KMS-11 (cell line): Measurements from ENCODE around the gene TRIM47.
A peak's percentile ranks its signal among the peaks of the same experiment; 100 is the strongest.

Experiments
- H2AFZ ChIP-seq: fragments of 200-600 bp; sonication (generic); 2 replicates; pipeline ENCODE4 v1.6.1; 2016; ENCODE audit warnings: antibody characterized with exemption, mixed run types, low read depth
- H3K27ac ChIP-seq: fragments of 200-600 bp; sonication (generic); 2 replicates; pipeline ENCODE4 v1.6.1; 2016; ENCODE audit warnings: mild to moderate bottlenecking, mixed run types
- H3K27me3 ChIP-seq: fragments of 200-600 bp; sonication (generic); 2 replicates; pipeline ENCODE4 v1.6.1; 2017; ENCODE audit warnings: mild to moderate bottlenecking, low read depth, mixed run types, moderate library complexity; ENCODE audit not compliant: insufficient read depth
- H3K36me3 ChIP-seq: fragments of 200-600 bp; sonication (generic); 2 replicates; pipeline ENCODE4 v1.6.1; 2017; ENCODE audit warnings: mild to moderate bottlenecking, mixed run types; ENCODE audit not compliant: insufficient read depth
- H3K4me1 ChIP-seq: fragments of 200-600 bp; sonication (generic); 2 replicates; pipeline ENCODE4 v1.6.1; 2016; ENCODE audit warnings: mild to moderate bottlenecking, low read depth, mixed run types; ENCODE audit not compliant: poor library complexity, severe bottlenecking
- H3K4me2 ChIP-seq: fragments of 200-600 bp; sonication (generic); 2 replicates; pipeline ENCODE4 v1.7.0; 2016; ENCODE audit warnings: mild to moderate bottlenecking, mixed run types
- H3K4me3 ChIP-seq: fragments of 200-600 bp; sonication (generic); IDR thresholded peaks from 2 replicates; pipeline ENCODE4 v1.6.1; 2017; ENCODE audit warnings: low read depth, low read length, mixed read lengths; ENCODE audit not compliant: insufficient read depth
- H3K79me2 ChIP-seq: fragments of 200-600 bp; sonication (generic); 2 replicates; pipeline ENCODE4 v1.6.1; 2016; ENCODE audit warnings: low read depth, mixed run types; ENCODE audit not compliant: insufficient read depth
- H3K9ac ChIP-seq: fragments of 200-600 bp; sonication (generic); 2 replicates; pipeline ENCODE4 v1.6.1; 2016; ENCODE audit warnings: mild to moderate bottlenecking, mixed run types
- H4K20me1 ChIP-seq: fragments of 200-600 bp; sonication (generic); 2 replicates; pipeline ENCODE4 v1.6.1; 2016; ENCODE audit warnings: mild to moderate bottlenecking, mixed run types; ENCODE audit not compliant: insufficient read depth
- TF ChIP-seq, protein P1 (sequence below): fragments of 200-600 bp; sonication (generic); conservative IDR thresholded peaks from 2 replicates; pipeline ENCODE4 v1.6.1; 2017; ENCODE audit warnings: low read depth, mild to moderate bottlenecking, antibody characterized with exemption, low read length, moderate library complexity, mixed read lengths

TRIM47 gene

DNA sequence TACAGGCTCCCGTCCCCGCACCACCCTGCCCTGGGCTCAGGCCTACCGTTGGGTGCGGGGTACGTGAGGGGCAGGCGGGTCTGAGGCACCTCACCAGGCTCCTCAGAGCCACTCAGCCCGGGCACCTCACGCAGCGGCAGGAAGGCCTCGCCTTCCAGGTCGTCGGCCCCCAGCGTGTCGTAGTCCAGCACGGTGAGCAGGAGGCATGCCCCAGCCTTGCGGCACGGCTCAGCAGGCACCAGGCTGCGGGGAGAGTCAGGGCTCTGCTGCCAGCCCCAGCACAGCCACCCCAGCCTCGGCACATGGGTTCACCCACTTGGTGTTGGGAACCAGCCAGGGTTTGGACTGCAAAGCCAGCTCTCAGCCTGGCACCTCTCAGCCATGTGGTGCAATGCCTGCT lies 49.6 kb downstream of the TRIM47 start:
- H3K9ac ChIP-seq: no peak overlapping the region
- no peaks in the 10 kb centered on the region for H3K27me3 ChIP-seq
- H3K4me1 ChIP-seq: peaks cover 17% of the 10 kb centered on the region
- TF ChIP-seq, protein P1, sequence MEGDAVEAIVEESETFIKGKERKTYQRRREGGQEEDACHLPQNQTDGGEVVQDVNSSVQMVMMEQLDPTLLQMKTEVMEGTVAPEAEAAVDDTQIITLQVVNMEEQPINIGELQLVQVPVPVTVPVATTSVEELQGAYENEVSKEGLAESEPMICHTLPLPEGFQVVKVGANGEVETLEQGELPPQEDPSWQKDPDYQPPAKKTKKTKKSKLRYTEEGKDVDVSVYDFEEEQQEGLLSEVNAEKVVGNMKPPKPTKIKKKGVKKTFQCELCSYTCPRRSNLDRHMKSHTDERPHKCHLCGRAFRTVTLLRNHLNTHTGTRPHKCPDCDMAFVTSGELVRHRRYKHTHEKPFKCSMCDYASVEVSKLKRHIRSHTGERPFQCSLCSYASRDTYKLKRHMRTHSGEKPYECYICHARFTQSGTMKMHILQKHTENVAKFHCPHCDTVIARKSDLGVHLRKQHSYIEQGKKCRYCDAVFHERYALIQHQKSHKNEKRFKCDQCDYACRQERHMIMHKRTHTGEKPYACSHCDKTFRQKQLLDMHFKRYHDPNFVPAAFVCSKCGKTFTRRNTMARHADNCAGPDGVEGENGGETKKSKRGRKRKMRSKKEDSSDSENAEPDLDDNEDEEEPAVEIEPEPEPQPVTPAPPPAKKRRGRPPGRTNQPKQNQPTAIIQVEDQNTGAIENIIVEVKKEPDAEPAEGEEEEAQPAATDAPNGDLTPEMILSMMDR: no peak
- H3K4me2 ChIP-seq: no peak overlapping the region
- no peaks in the 10 kb centered on the region for H3K79me2 ChIP-seq
- no peaks in the 10 kb centered on the region for H3K36me3 ChIP-seq
- no peak overlapping the region for H2AFZ ChIP-seq
- H3K27ac ChIP-seq: no peak overlapping the region
- no peaks in the 10 kb centered on the region for H4K20me1 ChIP-seq
- no peak overlapping the region for H3K4me3 ChIP-seq

DNA sequence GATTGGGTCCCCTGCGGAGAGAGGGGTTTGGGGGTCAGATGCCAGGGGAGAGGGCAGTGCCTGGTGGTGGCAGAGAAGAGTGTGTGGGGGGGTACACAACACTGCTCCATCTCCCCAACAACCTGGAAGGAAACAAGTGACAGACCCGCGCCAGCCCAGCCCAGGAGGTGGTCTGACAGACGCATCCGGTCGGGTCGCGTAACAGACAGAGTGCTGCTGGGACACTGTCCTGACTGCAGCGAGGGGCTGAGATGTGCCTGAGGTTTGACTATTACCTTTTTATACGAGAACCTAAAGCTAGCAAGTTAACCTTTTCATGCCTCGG lies 50.3 kb downstream of the TRIM47 start:
- Histone ChIP-seq H3K9ac (no peak overlapping the region; the same call in 1 of the 2 replicates), H3K79me2 (no peaks in the 10 kb centered on the region), H2AFZ (peak overlapping the region; percentile 82), H3K4me3 (no peak overlapping the region), H3K27ac (peak overlapping the region; percentile 30; the same call in 1 of the 2 replicates), H4K20me1 (no peaks in the 10 kb centered on the region), H3K36me3 (no peaks in the 10 kb centered on the region), H3K4me2 (peak overlapping the region; percentile 56; the same call in 1 of the 2 replicates), H3K27me3 (no peaks in the 10 kb centered on the region), H3K4me1 (peaks cover 17% of the 10 kb centered on the region)
- TF ChIP-seq, protein P1: no peak

DNA sequence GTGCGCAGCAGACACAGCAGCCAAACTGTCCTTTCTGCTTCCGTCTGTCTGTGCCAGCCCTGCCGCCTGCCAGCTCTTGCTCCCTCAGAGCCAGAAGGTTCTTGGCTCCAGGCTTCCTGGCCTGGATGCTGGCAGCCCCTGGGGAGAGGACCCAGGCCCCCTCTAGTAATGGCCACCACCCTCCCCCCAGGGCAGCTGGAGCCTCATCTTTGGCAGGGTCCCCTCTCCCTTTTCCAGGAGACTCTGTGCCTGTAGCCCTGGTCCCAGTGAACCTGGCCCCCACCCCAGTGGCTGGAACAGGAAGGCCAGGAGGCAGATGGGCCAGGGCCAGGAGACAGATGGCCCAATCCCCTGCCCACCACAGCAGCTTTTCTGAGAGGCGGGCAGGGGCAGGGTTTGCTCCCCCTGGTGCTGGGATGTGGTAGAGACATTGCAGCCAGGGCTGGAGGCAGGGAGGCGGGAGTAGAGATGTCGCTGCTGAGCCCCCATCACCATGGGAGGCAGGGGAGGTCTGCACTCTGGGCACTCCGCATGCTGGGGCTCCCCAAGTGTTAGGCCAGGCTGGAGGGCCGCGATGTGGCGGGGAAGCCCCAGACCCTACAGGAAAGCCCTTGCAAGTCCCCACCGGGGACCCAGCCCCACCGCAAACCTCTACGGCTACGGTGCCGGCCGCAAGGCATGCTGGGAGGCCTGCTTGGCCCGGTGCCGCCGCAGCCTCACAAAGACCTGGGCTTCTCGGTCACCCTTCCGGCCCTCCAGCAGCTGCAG lies 50.9 kb downstream of the TRIM47 start:
- H3K79me2 ChIP-seq: no peaks in the 10 kb centered on the region
- H3K27ac ChIP-seq: peak overlapping the region; percentile 30; the same call in 1 of the 2 replicates
- TF ChIP-seq, protein P1: peak; percentile 77
- H2AFZ ChIP-seq: peak overlapping the region; percentile 82
- H3K4me2 ChIP-seq: peak overlapping the region; percentile 56; the same call in 1 of the 2 replicates
- no peaks in the 10 kb centered on the region for H3K36me3 ChIP-seq
- no peaks in the 10 kb centered on the region for H4K20me1 ChIP-seq
- no peak overlapping the region; the same call in 1 of the 2 replicates for H3K9ac ChIP-seq
- H3K4me3 ChIP-seq: no peak overlapping the region
- H3K27me3 ChIP-seq: no peaks in the 10 kb centered on the region
- H3K4me1 ChIP-seq: peaks cover 17% of the 10 kb centered on the region

DNA sequence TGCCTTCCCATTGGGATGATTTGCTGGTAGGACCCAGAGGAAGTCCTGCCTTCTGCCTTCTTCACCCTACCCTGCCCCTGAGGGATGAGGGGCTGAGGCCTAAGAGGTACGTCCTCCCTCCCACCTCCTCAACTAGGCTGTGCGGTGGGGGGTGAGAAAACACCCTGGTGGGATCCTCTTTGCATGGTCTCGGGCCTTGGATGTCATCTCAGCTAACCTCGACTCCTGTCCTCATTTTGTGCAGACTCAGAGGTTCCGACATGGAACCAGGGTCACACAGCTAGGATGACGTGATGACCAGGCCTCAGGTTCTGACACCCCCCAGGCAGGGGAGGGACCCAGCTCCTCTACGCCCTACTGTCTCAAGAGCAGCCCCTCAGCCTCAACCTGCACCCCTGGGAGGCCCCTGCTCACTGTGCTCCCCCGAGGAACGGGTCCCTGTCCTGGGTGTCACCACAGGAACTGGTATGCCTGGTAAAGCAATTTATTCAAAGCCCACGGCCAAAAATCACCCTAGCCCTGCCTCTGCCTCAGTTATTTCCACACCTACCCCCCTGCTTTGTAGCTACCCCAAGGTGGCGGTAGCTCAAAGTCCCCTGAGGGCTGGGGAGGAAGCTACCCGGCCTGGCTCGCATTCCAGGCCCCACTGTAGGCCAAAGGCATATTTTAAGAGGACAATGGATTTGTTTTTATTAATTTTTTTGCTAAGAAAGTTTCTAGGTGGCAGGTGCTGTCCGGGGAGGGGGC lies 51.6 kb downstream of the TRIM47 start:
- Histone ChIP-seq H3K4me3 (no peak overlapping the region), H3K27ac (peak overlapping the region; percentile 30; the same call in 1 of the 2 replicates), H3K79me2 (no peaks in the 10 kb centered on the region), H3K4me1 (peaks cover 22% of the 10 kb centered on the region), H2AFZ (peak overlapping the region; percentile 82), H3K36me3 (no peaks in the 10 kb centered on the region), H3K4me2 (peak overlapping the region; percentile 56; the same call in 1 of the 2 replicates), H4K20me1 (no peaks in the 10 kb centered on the region), H3K9ac (no peak overlapping the region), H3K27me3 (no peaks in the 10 kb centered on the region)
- TF ChIP-seq, protein P1: no peak
